Fibroblast of the aortic adventitia (primary cell): ENCODE results near the gene PCBP1. TPM values are rescaled to one million over a fixed set of nuclear protein-coding genes. Genes with fewer than 3 reads are reported as not detected.

ENCODE experiments used
- DNase-seq: peaks from one replicate; pipeline ENCODE4 v3.0.0-alpha.2; 2010; ENCODE audit warnings: low read depth
- H3K4me3 ChIP-seq: 2 replicates; pipeline ENCODE4 v1.5.1; 2011; ENCODE audit warnings: low read depth, mild to moderate bottlenecking, control low read depth, low read length, moderate library complexity
- total RNA-seq: library from RNA; depleted of rRNA; stranded (reverse); fragments of >200 nt; gene quantifications from 2 replicates; pipeline ENCODE4 v1.2.3, GENCODE V29; 2012; ENCODE audit warnings: low replicate concordance
- TF ChIP-seq, protein P1 (sequence below): IDR thresholded peaks from 2 replicates; pipeline ENCODE4 v1.5.1; 2011; ENCODE audit warnings: mild to moderate bottlenecking, low read length, control low read depth, inconsistent platforms; ENCODE audit not compliant: insufficient read depth

Gene PCBP1
- total RNA-seq, 1 donor: 68.5 TPM

DNA sequence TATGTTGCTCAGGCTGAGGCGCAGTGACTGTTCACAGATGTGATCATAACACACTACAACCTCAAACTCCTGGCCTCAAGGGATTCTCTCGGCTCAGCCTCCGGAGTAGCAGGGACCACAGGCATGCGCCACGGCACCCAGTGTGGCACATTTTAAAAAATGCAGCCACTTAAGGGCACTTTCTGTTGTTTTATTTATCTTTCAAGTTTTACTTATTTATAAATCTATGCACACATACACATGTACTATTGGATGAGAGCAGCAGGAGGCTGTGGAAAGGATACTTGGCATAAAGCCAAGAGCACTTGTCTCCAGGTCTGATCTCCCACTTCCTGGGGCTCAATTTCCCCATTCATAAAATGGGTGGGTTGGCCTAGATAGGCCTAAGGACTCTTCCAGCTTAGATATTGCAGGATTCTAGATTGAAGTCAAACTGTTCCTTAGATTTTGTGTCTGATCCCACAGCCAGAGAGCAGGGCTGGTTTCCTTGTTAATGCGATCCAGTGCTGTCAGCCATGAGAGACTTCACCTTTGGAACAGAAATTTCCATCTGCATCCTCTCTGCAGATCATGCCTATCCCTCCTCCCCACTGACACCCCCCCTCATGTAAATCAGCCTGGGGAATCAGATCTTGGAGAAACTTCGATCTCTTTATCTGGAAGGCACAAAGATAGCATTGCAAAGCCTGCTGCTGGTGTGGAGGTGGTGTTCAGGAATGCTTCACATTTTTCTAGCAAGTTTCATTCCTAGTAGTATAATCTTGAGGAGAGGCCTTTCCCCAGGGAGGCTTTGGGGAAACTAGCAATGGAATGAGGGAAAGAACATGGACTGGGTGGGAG is 24.7 kb downstream of the PCBP1 start:
- H3K4me3 ChIP-seq: no peak overlapping the region
- DNase-seq: peak; percentile 89
- TF ChIP-seq, protein P1, sequence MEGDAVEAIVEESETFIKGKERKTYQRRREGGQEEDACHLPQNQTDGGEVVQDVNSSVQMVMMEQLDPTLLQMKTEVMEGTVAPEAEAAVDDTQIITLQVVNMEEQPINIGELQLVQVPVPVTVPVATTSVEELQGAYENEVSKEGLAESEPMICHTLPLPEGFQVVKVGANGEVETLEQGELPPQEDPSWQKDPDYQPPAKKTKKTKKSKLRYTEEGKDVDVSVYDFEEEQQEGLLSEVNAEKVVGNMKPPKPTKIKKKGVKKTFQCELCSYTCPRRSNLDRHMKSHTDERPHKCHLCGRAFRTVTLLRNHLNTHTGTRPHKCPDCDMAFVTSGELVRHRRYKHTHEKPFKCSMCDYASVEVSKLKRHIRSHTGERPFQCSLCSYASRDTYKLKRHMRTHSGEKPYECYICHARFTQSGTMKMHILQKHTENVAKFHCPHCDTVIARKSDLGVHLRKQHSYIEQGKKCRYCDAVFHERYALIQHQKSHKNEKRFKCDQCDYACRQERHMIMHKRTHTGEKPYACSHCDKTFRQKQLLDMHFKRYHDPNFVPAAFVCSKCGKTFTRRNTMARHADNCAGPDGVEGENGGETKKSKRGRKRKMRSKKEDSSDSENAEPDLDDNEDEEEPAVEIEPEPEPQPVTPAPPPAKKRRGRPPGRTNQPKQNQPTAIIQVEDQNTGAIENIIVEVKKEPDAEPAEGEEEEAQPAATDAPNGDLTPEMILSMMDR: no peak

DNA sequence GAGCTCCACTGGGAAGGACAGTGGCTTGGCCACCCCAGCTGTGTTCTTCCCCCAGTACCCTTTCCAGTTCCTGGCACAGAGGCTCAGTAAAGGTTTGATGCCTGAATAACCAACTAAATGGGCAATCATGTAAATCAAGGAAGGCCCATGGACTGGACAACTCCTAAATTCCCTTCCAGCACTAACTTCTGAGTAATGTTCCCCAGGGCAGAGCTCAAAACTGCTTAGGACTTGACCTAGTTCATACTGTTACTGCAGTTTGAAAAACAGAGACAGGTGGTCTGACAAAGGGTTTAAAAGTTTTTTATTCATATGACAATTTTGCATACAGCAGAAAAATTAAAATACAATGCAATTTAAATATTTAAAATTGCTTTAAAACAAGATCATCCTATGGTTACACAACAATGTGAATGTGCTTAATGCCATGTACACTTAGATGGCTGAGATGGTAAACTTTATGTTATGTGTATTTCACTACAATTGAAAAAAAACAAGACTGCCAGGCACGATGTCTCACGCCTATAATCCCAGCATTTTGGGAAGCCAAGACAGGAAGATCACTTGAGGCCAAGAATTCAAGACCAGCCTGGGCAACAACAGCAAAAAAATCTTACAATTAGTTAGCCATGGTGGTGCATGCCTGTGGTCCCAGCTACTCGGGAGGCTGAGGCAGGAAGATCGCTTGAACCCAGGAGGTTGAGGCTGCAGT is 26.2 kb downstream of the PCBP1 start:
- DNase-seq: no peak

DNA sequence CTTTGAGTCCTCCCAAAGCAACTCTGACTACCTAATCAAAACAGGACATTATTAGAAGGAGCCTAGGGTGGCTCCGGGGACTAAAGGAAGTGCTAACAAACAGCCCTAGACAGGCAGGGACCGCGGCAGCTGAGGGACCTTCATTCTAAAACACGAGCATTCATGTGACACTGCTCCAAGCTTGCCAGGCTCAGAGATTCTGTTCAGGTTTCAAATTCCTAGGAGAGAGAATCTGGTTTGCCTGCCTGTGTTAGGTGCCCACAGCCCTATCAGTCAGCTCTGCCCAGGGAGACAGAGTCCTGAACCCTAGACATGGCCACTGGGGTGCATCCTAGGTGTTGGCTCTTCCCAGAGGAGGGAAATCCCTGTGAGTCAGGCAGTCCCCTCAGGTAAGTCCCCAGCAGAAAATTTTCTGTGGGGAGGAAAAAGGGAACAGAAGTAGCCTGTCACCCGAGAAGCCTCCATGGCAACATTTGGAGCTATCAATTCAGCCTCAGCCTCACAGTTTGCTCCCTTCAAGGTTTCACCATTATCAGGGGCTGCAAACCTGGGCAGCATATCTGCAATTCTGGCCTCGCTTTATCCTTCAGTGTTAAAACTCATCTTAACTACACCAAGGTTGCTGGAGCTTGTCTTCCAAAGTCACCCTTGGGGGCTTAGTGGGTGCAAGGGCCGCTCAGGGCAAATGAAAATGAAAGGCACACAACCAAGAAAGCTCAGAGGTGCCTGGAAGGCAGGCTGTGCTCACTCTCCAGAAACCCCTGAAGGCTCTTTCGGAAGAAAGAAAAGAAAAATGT is 28.6 kb downstream of the PCBP1 start:
- no peak for DNase-seq
- no peak overlapping the region for H3K4me3 ChIP-seq
- TF ChIP-seq, protein P1: no peak

More for the DNA sequence above, 26.2 kb downstream of the PCBP1 start:
- H3K4me3 ChIP-seq: no peak overlapping the region
- TF ChIP-seq, protein P1: no peak

DNA sequence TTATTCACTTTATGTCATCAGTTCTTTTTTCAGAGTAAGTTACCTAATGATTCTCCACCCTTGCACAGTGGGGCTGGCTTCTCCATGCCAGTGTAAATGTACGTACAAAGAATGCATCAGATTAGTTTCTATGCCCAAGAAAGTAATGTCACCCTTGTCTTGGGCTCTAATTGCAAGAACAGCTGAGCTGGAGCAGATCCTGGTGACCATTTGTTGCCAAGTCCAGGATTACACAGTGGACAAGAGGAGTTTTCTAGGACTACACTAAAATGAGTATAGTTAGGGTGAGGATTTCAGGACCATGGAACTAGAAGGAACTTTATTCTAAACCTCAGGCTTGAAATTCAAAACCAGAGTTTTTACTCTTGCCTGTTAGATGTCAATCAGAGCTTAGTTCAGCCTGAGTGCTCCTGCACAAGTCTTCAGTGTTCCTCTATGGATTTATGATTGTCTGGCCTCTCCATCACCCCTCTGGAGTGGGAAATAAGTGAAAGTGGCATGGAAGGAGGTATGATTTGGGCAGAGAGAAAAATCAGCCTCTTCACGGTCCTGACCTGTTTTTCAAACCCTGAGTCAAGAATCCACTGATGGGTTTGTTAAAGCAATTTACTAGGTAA is 29.8 kb downstream of the PCBP1 start:
- DNase-seq: no peak
- H3K4me3 ChIP-seq: no peak overlapping the region
- TF ChIP-seq, protein P1: no peak

DNA sequence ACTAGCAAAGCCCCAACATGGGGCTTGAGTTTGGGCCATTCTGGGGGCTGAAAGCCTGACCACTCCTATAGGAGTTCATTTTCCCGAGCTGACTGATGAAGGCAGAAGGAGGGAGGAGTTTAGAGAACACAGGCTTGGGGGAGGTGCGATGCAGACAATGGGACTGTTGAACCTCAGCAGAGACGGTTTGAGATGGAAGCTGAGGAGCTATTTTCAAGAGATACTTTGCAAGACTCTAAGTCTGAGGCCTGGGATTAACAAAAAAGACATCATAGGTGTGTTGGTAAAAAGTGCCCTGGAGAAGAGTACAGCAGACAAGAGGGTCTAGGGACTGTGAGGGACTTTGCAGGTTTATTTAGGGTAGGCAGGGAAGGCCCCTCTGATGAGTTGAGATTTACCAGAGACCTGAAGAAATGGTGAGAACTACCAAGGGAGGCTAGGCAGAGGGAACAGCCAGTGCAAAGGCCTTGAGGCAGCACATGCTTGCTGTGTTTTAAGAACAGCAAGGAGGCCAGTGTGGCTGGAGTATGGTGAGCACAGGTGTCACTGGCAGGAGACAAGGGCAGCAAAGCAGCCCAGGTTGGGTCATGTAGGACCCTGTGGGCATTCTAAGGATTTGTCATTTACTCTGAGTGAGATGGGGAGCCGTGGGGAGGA is 31.6 kb downstream of the PCBP1 start:
- TF ChIP-seq, protein P1: no peak
- no peak for DNase-seq

More for the DNA sequence above, 31.6 kb downstream of the PCBP1 start:
- H3K4me3 ChIP-seq: no peak overlapping the region
